GM19463 (cell line): ENCODE results near the gene ERFL.

Experiments
- ATAC-seq: cut with Tn5 transposase; IDR thresholded peaks from one replicate; pipeline ENCODE4 v1.9.1; 2021; ENCODE audit warnings: mild to moderate bottlenecking, moderate library complexity; ENCODE audit not compliant: unreplicated experiment

ERFL gene

DNA sequence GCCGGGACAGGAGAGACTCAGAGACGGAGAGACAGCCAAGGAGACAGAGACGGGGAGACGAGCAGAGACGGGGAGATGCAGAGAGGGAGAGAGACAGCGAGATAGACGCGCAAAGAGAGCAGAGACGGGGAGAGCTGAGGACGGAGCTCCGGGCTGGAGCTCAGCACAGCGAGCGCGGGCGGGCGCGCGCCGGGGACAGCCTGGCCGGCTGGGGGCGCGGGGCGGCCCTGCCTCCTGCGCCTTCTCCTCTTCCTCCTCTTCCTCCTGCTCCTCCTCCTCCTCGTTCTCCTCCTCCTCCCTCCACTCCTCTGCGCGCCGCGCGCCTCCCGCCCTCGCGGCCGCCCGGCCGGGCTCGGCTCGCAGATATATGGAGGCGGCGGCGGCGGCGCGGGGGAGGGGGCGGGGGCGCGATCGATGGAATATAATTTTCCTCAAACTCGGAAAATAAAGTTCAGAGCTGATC, at the start of gene ERFL:
Gene ERFL, minus strand, starts transcription at position 229 of the 463 bp plus-strand sequence. CDS start 15,530 bp downstream, outside the sequence.
- no peak for ATAC-seq

DNA sequence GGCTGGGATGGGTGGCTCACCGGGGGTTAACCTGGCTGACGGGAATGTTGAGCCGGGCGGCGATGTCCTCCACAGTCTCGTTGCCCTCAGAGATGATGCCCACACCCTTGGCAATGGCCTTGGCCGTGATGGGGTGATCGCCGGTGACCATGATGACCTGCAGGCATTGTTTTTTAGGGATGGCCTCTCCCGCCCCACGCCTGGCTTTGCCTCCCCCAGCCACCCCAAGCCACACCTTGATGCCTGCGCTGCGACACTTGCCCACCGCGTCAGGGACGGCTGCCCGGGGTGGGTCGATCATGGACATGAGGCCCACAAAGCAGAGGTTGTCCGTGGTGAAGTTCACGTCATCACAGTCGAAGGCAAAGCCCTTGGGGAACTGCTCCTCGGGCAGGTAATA, 49.7 kb upstream of the ERFL start:
- ATAC-seq, result no peak

- no peak for ATAC-seq
These were observed 46.4 kb upstream of the ERFL start for GRCh38 chr19:41974652-41975051.

DNA sequence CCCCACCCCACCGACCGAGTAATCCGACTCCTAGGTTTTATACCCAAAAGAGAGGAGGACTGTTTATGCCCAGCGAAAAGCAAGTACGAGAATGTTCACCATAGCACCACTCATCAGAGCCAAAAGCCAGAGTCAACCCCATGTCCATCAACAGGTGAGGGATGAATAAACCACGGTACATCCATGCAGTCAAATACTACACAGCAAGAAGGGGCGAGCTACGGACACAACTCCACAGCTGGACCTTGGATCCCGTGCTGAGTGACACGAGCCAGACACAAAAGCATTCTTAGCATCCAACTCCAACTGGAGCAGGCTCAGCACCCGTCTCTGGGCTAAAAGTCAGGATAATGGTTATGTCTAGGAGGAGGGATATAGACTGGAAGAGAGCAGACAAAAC, 43.1 kb upstream of the ERFL start:
- ATAC-seq, result no peak

DNA sequence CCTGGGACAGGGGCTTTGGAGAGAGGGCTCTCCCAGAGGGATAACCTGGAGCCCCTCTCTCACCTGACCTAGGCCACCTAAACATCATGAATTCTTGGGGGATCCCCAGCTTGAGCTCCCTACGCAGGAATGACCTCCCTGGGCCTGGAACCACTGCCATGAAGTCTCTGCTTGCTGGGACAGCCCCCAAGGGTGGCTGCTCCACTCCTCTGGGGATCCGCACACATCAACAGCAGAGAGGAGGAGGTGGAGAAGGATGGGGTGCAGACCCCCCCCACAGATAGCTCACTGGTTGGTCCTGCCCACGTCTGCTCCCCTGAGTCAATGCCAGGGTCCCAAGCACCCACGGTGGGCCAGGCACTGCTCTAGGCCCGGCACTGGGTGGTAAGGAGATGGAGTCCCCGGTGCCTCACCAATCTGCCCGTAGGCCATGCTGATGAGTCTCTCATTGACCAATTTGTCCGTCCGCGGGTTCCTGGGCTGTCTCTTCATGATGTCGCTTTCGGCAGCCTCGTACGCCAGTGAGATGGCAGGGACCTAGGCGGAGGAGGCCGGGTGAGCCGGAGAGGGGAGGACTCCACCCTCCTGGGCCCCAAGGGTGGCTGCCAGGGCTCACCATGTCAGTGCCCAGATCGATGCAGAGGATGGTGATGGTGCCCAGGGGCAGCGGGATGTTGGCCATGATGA, 41.7 kb upstream of the ERFL start:
- ATAC-seq, result no peak

- ATAC-seq, result no peak
These were observed 40.7 kb upstream of the ERFL start for GRCh38 chr19:41968751-41969595.

DNA sequence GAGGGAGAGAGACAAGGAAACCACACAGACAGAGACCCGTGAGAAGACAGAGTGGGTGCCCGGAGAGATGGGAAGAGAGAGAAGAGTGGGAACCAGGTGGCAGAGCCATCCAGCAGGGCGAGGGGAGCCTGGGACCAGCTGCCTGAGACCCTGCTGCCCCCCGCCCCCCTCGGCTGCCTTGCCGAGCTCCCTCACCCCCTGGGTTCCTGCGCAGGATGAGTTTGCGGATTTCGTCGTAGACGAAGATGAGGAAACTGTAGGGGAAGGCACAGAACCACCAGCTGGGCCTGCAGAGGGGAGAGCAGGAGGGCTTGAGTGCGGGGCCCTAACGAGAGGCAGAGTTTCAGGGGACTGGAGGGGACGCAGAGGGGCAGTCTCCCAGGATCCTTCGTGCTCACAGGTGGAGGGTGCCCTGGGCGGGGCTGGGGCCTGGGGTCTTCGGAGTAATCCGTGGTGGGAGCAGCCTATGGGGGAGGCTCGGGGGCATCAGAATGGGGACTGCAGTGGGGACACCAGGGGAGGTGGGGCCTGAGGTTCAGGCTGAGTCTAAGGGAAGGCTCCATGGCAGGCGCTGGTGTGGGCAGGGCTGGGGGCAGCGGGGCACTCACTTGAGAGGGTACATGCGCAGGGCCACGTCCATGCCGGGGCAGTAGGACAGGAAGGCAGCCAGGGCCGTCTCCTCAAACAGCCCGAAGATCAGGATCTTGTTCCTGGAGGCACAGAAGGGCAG, 39.0 kb upstream of the ERFL start:
- no peak for ATAC-seq

- ATAC-seq, result no peak
These were observed 36.9 kb upstream of the ERFL start for GRCh38 chr19:41965106-41965505.

DNA sequence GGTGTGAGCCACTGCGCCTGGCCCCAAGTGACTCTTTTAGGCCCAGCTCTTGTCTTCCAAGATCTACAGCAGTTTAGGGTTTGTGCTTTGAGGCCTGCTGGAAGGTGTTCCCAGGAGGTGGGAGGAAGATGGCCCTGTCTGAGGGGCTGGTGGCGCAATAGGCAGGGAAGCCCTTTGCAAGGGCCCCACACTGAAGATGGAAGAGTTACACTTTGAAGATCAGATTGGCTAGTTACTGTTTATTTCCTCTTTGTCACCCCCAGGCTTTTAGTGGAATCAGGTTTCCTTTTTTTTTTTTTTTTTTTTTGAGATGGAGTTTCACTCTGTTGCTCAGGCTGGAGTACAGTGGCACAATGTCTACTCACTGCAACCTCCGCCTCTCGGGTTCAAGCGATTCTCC, 32.7 kb upstream of the ERFL start:
- ATAC-seq, result no peak

GRCh38 chr19:41959056-41960053, 31.1 kb upstream of the ERFL start, which contains the start of gene RABAC1:
TSS of gene RABAC1 (minus strand) at chr19:41959321. CDS start at chr19:41959292, 29 bp downstream.
- peak; percentile 88 for ATAC-seq

DNA sequence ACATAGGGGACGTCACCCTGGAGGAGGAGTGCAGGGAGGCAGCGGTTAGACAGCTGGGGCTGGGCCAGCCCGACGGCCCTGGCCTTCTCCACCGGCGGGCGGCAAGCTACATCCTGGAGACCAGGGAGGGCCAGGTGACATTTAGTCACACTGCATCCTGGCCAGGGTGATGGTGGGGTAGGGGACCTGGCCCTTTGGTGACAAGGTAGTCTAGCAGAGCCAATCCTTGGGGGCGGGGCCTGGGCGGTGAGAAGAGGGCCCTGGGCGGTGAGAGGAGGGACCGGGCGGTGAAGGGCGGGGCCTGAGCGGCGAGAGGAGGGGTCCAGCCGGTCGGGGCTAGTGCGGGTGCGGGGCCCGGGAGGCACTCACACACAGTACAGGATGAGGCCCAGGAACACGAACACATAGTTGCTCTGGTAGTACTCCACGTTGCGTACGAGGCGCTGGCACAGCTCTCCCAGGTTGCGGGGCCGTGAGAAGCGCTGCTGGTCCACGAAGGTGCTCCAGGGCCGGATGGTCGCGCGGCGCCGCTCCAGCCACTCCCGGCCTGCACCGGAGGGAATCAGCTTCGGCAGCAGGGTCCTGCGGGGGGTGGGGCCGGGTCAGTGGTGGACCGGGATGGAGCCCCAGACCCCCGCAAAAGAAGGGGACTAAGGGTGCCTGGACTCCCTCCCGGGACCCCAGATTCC, 30.3 kb upstream of the ERFL start:
- ATAC-seq, result peak; percentile 53

DNA sequence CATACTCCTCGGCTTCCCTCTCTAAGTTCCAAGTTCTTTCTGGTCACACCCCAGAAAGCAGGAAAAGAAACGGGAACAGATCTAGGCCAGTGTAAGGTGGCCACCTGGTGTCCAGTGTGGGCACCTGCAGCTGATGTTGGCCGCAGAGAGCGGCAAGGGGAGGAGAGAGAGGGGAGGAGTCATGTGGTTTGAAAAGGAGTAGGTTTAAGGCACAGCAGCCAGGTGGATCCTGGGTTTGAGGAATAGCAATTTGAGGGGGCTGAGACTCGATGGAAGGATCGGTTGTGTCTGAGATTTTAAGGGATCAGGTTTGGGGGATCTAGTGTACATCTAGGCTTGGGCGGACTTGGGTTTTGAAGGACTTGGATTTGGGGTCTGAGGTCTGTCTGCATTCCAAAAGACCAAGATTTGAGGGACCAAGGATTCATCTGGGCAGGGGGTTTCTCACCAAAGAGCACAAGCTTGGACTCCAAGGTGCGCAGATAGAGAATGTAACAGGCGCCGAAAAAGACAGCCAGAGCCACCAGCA, 29.7 kb upstream of the ERFL start:
- ATAC-seq, result no peak

DNA sequence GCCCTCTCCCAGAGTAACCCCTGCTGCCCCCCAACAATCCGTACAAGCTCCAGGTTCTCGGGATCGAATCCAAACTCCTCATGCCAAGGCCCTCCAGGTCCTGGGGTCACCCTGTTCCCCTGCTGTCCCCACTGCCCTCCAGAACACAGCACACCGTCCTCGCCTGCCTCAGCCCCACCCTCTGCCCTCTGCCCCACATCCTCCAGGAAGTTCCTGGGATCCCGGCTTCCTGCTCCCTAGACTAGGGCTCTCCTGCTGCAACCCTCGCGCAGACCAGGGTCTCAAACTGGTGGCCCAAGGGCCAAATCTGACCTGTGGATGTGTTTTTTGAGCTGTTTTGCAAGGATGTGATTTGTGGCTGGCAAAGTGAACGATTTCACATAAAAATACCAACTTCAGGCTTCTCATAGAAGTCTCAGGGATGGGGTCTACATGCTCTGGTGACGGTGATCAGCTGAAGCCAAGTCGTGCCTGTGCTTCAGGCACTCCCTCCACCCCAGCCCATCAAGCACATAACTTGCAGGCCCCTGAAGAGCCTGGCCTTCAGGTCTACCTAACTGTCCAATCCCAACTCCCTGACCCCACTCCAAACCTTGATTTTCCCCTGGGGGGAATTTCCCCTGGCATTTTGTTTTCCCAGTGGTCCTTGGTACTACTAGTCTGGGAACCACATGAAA, 29.1 kb upstream of the ERFL start:
- ATAC-seq, result no peak

DNA sequence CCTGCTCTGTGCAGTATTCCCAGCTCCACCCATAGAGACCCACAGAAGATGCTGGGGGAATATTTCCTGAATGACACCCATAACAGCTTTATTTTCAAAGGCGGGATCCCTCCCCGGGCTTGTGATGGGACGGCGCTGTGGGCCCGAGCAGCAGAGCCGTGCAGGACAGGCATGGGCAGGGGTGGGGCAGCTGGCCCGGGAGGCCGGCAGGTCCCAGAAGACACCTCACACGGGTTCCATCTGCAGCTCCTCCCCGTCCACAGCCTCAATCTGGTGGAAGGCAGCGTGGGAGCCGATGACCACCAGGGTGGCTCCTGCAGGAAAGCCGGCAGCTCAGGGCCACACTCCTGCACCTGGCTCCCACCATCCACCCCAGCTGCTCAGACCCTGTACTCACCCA, 28.4 kb upstream of the ERFL start:
- ATAC-seq, result no peak

- ATAC-seq, result no peak
These were observed 27.3 kb upstream of the ERFL start for GRCh38 chr19:41955521-41955920.

GRCh38 chr19:41951686-41952172, 23.5 kb upstream of the ERFL start:
- no peak for ATAC-seq

GRCh38 chr19:41947091-41947490, 18.8 kb upstream of the ERFL start:
- no peak for ATAC-seq

- ATAC-seq, result peak; percentile 81
These were observed 17.0 kb upstream of the ERFL start for GRCh38 chr19:41945135-41945766.
